Activated CD4-positive, CD25-positive, alpha-beta regulatory T cell (primary cell): ENCODE results near the gene TOX2.
"Not testable (repeated sequence)": the region's sequence is repeated elsewhere in the genome, so short reads cannot be mapped to it uniquely, and the experiment has no call there.

Experiments
- DNase-seq, 4 experiments: peaks; one replicate each; lab custom pipeline; 2025; lab: John Stamatoyannopoulos, UW

Gene TOX2

GRCh38 chr20:44032583-44033331, 118.1 kb downstream of the TOX2 start:
- no peak for DNase-seq

GRCh38 chr20:44033344-44033743, 118.7 kb downstream of the TOX2 start:
- DNase-seq = no peak

- no peak for DNase-seq
Observed at GRCh38 chr20:44033873-44034272, 119.2 kb downstream of the TOX2 start.

DNA sequence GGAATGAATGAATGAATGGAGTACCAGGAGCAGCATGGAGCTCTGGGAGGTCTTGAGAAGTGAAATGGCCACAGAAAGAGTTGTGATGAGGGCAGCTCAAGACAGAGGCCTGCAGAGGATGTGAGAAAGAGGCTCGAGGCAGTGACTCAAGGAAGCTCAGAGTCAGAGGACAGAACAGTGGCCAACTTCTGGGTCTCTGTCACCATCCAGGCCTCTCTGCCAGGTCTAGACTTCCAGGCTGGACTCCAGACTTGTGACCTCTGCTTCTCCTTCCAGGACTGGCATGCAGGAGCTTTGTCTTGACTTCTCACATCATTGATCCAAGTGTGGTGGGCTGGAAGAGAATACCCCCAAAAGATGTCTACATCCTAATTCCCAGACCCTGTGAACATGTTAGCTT, 119.8 kb downstream of the TOX2 start:
- DNase-seq = no peak

DNA sequence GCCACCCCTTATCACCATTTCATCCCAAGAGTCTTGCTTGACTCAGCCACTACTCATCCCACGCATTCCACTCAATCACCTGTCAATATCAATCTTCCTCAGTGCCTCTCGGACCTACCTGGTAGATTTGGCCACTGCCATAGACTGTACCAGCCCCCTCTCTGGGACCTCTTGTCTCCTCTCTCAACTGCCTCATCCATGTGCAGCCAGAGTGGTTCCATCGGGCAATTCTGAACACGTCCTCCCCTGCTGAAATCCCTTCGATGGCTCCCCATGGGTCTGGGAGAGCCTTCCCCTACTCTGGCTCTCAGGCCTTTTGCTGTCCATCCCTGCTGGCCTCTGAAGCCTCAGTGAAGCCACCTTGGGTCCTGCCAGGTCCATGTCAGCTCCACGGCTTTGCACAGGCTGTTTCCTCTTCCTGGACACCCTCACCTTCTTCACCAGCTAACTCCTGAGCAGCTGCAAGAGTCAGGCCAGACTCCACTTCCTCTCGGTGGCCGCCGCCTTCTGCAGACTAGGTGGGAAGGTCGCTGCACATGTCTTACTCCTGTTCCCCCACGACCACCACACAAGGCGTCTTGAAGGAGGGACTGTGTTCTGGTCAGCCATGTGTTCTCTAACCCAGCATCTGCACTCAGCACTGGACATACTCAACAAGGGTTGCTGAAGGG, 120.4 kb downstream of the TOX2 start:
- DNase-seq = no peak

GRCh38 chr20:44035924-44036323, 121.3 kb downstream of the TOX2 start:
- DNase-seq = no peak

- no peak for DNase-seq
Observed at GRCh38 chr20:44036441-44036840, 121.8 kb downstream of the TOX2 start.

GRCh38 chr20:44038681-44039123, 124.0 kb downstream of the TOX2 start:
- DNase-seq = no peak

DNA sequence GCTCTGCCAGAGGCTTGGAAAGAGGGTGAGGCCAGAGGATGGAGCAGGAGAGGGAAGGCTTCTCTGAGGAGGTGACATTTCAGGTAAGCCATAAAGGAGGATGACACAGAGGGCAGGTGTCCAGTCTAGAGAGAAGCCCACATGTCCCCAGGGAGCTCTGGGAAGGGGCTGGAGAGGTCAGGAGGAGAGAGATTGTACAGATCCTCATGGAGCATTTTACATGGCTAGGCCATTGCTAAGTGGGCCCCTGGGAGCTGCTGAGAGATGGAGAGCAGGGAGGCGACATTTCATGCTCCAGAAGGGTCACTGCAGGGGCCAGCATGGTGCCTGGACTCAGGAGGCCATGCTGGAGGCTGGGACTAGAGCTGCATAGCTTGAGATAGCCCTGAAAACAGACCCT, 124.5 kb downstream of the TOX2 start:
- no peak for DNase-seq

DNA sequence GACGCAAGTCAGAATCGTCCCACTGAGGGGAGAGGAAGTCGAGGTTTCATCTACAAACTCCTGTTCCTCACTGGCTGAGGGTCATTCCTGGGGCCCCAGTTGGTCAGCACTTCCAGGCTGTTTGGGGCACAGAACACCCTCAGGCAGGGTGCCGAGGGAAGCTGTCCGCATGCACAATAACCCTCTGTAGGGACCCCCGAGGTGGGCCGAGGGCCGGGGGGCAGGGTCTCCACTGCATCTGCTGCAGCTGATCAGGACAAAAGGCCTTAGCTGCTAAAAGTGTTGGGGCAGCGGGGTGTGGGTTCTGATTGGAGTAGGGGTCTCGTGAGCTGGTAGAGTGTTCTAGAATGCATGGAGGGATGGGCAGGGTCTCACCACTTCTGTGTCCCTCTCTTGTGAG, 125.1 kb downstream of the TOX2 start:
- DNase-seq = no peak

DNA sequence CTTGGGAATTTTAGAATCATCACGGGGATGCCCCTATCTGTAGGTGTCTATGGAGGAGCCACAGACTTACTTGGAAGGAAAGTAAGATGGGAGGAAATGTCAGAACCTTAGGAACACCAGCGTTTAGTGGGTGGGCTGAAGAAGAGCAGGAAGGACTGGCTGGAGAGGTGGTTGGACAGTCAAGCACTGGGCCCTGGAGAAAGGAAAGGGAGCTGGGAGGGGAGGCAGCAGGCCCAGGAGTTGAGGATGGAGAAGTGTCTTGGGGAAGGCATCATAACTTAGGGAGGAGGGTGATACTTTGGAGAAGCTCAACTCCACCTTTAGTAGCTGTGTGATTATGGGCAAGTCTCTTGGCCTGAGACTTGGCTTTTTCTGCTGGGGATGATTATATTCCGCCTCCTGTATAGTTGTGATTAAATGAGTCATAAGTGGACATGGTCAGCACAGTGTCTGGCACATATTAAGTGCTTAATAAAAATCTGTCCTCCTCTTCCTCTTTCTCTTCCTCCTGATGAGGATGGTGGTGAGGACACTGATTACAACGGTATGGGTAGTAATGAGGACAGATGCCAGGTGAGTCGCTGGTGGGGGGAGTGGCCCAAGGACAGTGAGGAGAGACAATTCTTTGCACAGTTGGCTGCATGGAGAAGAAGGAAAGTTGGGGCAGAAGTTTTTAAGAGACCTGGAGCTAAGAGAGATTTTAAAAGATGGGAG, 125.7 kb downstream of the TOX2 start:
- no peak for DNase-seq

GRCh38 chr20:44041001-44041400, 126.3 kb downstream of the TOX2 start:
- no peak for DNase-seq

- not testable (repeated sequence) for DNase-seq
Observed at GRCh38 chr20:44044712-44045111, 130.1 kb downstream of the TOX2 start.

GRCh38 chr20:44050327-44050726, 135.7 kb downstream of the TOX2 start:
- no peak for DNase-seq

DNA sequence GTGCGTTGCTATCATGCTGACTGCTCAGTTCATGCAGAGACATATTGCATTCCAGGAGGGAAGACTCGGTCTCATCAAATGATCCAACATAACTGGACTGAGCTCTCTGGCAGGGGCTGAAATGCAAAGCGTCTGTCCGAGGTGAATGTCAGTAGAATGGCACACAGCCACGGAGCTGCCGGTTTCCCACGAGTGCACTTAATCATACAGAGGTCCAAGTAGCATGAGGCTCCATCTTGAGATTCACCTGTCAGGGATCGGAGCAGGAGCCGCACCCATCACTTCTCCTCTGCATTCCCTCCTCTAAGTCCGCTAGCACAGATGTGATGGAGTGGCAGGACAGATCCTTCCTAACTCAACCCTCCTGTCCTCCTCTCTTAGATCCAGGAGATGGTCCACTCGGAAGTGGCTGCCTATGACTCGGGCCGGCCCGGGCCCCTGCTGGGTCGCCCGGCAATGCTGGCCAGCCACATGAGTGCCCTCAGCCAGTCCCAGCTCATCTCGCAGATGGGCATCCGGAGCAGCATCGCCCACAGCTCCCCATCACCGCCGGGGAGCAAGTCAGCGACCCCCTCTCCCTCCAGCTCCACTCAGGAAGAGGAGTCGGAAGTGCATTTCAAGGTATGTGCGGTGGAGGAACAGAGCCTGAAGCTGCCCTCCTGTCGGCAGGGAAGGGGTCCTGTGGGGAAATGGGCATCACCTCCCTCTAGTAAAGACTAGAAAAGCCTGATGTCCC, 136.4 kb downstream of the TOX2 start:
- no peak for DNase-seq

- no peak for DNase-seq
Observed at GRCh38 chr20:44051661-44052000, 137.0 kb downstream of the TOX2 start.

- DNase-seq = no peak
Observed at GRCh38 chr20:44052166-44052565, 137.5 kb downstream of the TOX2 start.

DNA sequence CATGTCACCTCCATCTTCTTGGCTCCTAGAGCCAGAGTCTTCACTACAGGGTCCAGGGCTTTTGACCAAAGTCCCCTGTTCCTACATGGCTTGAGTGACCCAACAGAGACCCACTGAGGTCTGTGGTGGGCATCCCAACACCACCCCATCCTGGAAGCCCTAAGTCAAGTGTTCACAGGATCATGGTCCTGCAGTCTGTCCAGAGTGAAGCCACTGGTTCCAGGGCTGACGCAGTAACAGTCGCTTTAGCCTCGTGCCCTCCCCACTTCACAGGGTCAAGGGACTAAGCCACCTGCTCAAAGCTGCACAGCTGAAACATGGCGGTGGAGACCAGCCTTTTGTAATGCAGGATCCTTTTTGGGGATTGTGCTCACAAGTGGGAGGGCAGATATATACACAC, 138.4 kb downstream of the TOX2 start:
- no peak for DNase-seq

GRCh38 chr20:44054118-44054517, 139.5 kb downstream of the TOX2 start:
- no peak for DNase-seq

GRCh38 chr20:44054849-44055248, 140.2 kb downstream of the TOX2 start:
- DNase-seq = no peak

GRCh38 chr20:44056010-44056698, 141.5 kb downstream of the TOX2 start:
- peak in 2 of 4 experiments; percentile 44 to 45 for DNase-seq
